ENCODE data around the gene OR2J3.
"Not testable (repeated sequence)": the region's sequence is repeated elsewhere in the genome, so short reads cannot be mapped to it uniquely, and the experiment has no call there.

OR2J3 gene

DNA sequence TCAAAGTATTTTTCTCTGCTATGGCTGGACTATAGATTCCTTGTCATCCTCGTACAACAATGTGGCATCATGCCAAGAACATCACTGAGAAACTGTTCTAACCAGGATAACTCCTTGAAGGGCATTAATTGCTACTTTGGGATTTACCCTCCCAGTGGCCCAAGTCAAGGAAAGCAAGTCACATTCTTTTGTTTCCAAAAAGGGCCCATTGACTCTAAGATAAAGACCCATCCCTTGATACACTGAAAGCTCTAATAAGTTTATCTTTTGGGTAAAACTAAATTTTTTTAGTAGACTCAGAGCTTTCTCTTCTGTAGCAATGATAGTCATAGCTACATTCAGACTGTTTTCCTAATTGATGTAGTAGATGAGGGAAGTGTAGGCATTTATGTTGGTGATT, at the start of gene OR2J3:
OR2J3 (plus strand) TSS at position 301 of the 400 bp plus-strand sequence. CDS start 3,833 bp downstream, outside the sequence.
- DNase-seq: no peak

DNA sequence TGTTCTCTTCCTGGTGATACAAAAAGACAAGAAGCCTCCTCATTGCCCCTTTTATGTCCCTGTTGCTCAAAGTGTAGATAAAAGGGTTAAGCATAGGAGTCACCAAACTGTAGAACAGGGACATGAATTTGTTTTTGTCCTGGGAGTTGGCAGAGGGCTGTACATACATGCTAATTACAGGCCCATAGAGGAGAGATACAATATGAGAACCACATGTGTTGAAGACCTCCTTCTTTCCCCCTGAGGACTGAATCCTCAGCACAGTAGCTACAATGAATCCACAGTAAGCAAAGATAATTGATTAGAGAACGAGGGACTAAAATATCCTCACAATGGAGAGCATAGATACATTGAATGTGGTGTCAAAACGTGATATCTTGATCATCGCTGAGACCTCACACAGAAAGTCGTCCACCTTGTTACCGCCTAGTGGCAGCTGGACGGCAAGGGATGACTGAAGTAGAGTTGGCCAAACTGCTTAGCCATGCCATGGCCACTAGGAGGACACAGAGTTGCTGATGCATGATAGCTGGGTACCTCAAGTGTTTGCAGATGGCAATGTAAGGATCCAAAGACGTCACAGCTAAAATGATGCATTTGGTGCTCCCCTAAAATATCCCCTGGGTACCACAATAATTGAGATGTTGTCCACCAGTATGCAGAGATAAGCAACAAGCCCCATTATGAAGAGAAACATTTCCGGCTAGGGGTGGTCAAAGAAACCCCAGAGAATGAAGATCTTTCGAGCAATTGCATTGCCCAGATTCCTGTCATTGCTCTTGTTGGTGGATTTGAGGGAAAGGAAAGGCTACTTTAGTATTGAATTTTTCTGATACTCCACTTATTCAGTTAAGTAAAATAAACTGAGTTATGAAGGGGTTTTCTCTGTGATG, 35.8 kb upstream of the OR2J3 start:
- no peak for DNase-seq

DNA sequence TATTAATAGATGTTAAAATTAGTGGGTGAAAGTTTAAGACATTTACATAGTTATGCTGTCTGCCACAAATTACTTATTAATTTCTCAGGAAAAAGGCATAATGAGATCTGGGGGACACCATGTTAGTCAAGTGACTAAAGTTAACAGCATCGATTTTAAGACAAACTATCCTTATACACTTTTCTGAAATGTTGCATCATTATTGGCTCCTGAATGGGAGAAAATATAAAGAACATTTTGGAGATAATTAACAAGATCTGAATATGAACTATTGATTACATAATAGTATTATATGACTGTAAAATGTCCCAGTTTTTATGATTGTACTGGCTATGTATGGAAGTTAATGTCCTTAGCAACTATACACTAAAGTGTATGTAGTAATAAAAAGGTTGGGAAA, 28.7 kb upstream of the OR2J3 start:
- DNase-seq: no peak

DNA sequence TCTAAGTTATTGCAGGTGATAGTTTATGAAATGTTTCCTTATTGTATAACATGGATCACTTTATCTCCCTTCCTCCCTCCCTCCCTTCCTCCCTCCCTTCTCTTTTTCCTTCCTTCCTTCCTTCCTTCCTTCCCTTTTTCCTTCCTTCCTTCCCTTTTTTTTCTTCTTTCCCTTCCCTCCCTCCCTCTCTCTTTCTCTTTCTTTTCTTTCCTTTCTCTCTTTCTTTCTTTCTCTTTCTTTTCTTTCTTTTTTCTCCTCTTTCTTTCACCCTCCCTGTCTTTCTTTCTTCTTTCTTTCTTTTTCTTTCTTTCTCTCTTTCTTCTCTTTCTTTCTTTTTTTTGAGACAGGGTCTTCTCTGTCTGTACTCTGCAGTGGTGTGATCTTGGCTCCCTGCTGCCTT, 26.5 kb upstream of the OR2J3 start:
- no peak for DNase-seq

DNA sequence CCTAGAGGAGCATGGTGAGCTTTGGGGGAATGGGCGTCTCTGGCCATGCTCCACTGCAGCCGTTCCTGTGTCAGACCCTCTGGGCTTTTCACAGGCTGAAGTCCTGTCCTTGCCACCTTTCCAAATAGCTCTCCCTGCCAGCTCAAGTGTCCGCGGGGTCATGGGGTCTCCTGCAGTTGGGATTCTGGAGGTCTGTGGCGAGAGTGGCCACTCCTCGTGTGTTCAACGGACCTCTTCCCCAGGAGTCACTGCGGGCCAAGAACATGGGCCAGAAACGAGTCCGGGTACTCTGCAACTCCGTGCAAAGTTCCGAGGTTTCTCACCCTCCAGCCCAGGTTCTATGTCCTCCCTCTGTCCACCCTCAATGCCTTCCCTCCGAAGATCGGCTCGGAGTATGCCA, 25.4 kb upstream of the OR2J3 start:
- no peak for DNase-seq

DNA sequence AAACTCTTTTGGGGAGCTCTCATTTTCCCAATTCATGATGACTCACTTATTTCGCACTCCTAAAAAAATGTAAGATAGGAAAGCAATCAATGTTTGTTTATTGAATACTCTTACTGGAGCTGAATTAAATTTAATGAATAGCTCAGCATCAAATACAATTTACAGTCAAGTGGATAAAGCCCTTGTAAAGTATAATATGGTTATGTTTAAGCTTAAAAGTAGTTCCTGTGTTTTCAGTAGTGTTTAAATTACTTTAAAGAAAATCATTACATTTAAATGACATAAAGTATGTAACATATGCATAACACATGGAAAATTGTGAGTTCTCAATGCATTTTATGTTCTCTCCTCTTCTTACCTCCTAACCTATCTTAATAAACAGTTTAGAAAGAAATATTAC, 20.6 kb upstream of the OR2J3 start, which contains the start of gene OR2B3:
OR2B3 (minus strand) TSS at position 101 of the 400 bp plus-strand sequence; CDS start at position 36, 65 bp downstream.
- no peak for DNase-seq

DNA sequence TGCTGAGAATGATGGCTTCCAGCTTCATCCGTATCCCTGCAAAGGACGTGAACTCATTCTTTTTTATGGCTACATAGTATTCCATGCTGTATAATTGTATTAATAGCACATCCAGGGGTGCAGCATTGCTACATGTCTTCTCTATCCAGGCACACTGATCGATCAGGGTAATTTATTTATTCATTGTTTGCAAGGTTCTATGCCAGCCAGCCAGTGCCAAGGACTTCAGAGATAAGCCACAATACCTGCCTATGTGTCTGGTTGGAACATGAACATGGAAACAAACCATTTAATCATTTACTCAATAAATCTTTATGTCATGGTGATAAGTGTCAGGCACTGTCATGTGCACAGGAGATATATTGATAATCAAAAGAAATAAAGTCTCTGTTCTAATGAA, 14.9 kb upstream of the OR2J3 start:
- no peak for DNase-seq

DNA sequence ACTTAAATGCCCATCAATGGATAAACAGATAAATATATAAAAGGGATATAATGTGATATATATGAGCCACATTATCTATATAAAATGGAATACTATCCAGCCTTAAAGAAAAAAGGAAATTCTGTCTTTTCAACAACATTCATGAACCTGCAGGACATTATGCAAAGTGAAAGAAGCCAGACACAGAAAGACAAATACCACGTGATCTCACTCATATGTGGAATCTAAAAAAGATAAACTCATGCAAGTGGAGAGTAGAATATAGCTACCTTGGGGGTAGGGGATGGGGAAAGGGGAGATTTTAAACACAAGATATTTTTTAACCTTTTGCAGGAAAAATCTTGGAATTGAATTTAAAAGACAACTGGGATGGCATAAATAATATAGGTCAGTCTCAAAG, 10.1 kb upstream of the OR2J3 start:
- no peak for DNase-seq

DNA sequence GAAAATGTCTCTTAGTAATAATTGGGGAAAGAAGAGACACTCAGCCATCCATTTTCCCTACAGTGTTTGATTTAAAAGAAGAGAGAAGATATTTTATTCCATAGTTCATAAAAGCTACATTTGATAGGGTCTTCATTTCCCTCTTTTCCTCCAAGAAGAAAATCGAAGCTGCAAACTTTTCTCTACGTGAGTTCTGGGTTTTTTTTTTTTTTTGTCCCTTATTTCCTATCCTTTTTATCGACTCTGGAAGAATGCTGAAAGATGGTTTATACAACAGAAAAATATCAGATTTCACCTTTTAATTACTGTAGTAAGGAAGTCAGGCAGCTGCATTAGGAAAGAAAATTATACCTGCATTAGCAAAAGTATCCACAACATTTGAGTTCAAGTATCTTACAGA, 8.7 kb upstream of the OR2J3 start, which contains the start of gene OR2J1:
OR2J1 (plus strand) TSS at position 301 of the 400 bp plus-strand sequence. CDS start 1,453 bp downstream, outside the sequence.
- DNase-seq: no peak

DNA sequence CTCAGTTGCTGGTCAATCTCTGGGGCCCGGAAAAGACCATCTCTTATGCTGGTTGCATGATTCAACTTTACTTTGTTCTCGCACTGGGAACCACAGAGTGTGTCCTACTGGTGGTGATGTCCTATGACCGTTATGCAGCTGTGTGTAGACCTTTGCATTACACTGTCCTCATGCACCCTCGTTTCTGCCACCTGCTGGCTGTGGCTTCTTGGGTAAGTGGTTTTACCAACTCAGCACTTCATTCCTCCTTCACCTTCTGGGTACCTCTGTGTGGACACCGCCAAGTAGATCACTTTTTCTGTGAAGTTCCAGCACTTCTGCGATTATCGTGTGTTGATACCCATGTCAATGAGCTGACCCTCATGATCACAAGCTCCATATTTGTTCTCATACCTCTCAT, 4.3 kb downstream of the OR2J3 start:
- DNase-seq: no peak

DNA sequence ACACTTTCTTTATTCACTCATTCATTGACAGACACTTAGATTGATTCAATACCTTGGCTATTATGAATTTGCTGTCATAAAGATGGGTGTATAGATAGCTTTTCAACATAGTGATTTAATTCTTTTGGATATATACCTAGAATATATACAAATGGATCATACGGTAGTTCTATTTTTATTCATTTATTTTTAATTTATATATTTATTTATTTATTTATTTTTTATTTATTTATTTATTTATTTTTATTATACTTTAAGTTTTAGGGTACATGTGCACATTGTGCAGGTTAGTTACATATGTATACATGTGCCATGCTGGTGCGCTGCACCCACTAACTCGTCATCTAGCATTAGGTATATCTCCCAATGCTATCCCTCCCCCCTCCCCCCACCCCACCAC, 7.1 kb downstream of the OR2J3 start:
- not testable (repeated sequence) for DNase-seq

DNA sequence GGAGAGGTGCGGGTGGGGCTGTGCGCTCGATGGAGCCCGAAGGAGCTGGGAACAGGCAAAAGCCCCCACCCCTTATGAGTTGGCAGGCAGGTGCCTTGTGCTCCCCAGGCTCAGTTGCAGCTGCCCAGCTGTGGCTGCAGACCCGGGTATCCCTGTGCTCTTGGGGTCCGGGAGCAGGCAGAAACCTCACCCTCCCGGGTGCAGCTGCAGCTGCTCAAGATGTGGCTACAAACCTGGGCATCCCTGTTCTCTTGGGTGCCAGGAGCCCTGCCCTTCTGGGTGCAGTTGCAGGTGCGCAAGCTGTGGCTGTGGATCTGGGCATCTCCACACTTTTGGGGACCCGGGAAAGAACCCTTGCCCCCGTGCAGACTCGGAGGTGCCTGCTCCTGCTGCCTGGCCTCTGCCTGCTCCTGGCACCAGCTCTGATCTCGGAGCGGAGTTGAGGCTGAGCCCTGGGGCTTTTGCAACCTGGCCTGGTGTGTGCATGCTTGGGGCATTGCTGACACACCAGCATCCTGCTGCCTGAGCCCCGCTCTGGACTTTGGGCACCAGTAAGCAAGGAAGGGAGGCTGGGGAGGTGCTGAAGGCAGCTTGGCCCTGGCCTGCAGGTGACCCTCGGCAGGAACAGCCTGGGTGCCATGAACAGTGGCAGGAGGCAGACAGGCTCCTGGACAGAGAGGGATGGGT, 21.6 kb downstream of the OR2J3 start:
- no peak for DNase-seq

DNA sequence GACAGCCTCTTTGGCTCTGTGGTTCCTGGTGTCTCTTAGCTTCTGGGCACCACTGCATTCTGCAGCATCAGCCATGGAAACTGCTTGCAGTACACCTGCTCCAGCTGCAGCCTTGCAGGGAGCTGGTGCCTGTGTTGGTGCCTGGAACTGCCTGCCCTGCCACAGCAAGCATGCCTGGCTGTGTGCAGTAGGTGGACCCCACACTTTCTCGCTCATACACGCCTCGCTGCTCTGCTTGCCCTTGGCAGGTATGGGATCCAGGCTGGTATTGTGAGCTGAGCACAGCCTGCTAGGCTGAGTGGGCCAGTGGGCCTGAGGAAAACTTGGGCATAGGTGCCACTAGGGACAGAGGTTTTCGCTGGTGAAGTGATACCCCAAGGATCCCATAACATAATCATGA, 22.8 kb downstream of the OR2J3 start:
- DNase-seq: no peak

DNA sequence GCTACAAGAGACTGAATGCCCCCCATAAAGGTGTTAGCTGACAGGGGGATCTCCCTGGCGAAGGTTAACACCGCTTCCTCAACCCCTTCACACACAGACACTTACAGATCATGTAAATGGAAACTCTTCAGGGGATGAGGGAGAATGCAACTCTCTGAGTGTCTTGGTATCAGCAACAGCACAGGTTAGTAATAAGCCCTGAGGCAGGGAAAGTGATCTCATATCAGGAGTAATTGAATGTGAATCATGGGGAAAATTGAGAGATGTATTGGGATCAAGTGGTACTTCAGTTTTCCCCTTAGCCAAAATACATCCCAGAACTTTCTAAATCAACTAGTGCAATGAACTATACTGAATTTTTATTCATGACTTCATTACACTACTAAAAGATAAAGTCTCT, 23.8 kb downstream of the OR2J3 start:
- DNase-seq: no peak

DNA sequence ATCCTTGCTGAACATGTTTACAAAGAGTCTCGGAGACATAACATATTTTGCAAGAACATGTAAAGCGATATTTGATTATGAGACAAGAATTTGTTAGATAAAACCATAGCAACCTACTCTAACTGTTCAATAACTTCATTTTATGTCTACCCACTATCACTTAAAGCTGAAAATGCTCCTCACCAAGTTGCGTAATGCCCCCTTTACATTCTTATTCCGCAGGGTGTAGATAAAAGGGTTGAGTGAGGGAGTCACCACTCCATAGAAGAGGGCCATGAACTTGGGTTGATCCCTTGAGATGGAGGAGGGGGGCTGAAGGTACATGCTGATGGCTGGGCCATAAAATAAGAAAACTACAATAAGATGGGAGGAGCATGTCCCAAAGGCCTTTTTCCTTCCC, 29.9 kb downstream of the OR2J3 start:
- DNase-seq: no peak

DNA sequence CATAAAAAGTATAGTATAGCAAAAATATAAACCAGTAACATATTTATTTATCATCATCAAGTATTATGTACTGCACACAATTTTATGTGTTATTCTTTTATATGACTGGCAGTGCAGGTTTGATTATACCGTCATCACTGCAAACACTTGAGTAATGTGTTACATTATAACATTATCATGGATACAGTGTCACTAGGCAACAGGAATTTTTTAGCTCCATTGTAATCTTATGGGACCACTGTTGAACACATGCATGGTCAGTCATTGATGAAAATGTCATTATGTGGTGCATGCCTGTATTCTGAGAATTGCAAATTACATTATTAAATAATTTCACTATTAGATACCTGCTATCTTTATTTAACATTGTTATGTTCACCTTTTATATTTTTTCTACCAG, 33.7 kb downstream of the OR2J3 start:
- no peak for DNase-seq

DNA sequence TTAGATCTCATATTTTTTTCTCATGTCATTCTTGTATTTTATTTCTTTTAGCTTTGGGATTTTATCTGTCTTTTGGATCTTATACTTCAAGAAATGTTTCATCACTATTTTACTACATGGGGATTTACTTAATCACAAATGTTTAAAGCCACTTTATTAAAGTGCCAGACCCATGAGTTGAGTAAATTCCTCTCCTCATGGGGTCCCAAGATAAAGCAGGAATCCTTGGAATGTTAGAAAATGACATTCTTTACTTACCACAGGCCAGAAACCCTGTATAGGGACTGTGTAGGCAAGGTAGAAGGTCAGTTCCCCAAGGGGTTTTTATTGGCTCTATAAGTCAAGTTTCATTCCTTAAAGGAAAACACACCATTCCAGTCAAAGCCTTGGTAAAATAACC, 34.5 kb downstream of the OR2J3 start:
- DNase-seq: no peak

DNA sequence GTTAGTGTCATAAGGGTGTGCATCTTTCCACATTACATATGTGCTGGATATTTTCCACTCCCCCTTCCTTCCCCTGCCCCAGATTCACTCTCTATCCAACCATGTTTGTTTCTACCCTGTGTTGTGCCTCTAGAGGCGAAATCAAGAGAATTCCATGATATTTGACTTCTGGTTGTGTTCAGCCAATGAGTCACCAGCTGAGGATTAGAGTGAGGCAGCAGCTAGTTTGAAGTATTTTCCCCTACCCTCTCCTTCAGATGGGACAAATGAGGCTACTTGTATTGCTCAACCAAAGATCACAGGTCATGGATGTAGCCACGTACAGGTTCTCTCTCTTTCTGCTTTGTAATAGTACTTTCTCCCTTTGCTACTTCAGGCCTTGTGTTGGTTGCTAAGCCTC, 38.3 kb downstream of the OR2J3 start:
- DNase-seq: no peak

DNA sequence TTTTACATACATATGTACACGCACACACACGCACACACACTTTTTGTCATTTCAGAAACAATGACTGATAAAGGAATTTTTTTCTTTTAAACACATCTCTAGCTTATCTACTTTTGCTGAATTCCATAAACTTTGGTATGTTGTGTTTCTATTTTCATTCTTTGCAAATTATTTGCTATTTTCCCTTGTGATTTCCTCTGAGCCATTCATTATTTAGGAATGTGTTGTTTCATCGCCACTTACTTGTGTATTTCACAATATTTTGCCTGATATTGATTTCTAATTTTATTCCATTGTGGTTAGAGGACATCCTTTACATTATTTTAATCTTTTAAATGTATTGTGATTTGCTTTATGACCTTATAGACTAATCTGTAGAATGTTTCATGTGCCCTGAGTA, 39.2 kb downstream of the OR2J3 start:
- DNase-seq: no peak

DNA sequence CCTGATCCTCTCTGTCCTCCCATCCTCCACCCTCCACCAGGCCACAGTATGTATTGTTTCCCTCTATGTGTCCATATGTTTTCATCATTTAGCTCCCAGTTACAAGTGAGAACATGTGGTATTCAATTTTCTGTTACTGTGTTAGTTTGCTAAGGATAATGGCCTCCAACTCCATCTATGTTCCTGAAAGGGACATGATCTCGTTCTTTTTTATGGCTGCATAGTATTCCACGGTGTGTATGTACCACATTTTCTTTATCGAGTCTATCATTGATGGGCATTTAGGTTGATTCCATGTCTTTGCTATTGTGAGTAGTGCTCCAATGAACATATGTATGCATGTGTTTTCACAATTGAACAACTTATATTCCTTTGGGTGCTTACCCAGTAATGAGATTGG, 41.6 kb downstream of the OR2J3 start:
- DNase-seq: not testable (repeated sequence)

DNA sequence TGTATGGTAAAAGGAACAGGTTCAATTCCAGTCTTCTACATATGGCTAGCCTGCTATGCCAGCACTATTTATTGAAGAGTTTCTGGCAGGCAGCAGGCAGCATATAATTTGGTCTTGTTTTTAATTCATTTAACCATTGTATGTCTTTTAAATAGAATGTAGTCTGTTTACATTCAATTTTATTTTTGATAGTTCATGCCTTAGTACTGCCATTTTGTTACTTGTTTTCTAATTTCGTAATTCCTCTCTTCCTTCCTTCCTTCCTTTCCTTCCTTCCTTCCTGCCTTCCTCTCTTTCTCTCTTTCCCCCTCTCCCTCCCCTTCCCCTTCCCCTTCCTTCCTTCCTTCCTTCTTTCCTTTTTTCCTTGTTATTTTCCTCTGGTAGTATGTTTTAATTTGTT, 45.2 kb downstream of the OR2J3 start:
- DNase-seq: no peak

DNA sequence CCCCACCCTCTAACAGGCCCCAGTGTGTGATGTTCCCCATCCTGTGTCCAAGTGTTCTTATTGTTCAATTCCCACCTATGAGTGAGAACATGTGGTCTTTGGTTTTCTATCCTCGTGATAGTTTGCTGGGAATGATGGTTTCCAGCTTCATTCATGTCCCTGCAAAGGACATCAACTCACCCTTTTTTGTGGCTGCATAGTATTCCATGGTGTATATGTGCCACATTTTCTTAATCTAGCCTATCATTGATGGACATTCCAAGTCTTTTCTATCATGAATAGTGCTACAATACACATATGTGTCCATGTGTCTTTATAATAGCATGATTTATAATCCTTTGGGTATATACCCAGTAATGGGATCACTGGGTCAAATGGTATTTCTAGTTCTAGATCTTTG, 47.3 kb downstream of the OR2J3 start:
- DNase-seq: not testable (repeated sequence)

DNA sequence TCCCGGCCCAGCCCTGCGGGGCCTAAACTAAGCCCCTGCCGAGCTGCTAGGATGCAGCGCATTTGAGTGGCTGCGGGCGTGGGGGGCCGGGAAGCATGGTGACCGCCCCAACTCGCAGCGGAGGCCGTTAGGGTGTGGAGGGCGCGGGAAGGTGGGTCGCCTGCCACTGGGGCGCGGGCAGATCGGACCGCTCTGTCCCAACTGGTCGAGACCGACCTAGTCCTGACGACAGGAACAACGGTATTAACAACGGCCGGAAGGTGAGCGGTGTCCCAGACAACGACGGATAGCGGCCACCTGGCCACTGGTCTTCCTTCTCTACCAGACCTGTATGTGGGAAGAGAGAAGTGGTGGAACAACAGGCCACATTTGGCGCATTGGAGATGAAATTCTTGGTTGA, 52.1 kb downstream of the OR2J3 start:
- not testable (repeated sequence) for DNase-seq
